Activated naive CD4-positive, alpha-beta T cell treated with anti-CD3 and anti-CD28 coated beads for 36 hours (primary cell): ENCODE results near the gene MS4A2. TPM values are rescaled to one million over a fixed set of nuclear protein-coding genes. Genes with fewer than 3 reads are reported as not detected.
"Not testable (repeated sequence)": the region's sequence is repeated elsewhere in the genome, so short reads cannot be mapped to it uniquely, and the experiment has no call there.

ENCODE experiments used
- CTCF ChIA-PET: fragments of 350-600 bp; sonication (Branson Sonifier 250); formaldehyde crosslinking; loops from one replicate; lab custom pipeline; 2021; ENCODE audit warnings: antibody characterized with exemption; lab: Charles Lee
- DNase-seq: peaks from one replicate; pipeline ENCODE4 v3.0.0-alpha.2; 2020
- H3K27ac Mint-ChIP-seq: one replicate; pipeline ENCODE4 v1.8.0; 2021; ENCODE audit warnings: mild to moderate bottlenecking, mixed read lengths
- H3K27me3 Mint-ChIP-seq: one replicate; pipeline ENCODE4 v1.8.0; 2021; ENCODE audit warnings: low read depth, mixed read lengths
- H3K36me3 Mint-ChIP-seq: one replicate; pipeline ENCODE4 v1.8.0; 2021; ENCODE audit warnings: low read depth, mixed read lengths
- H3K4me1 Mint-ChIP-seq: one replicate; pipeline ENCODE4 v1.8.0; 2021; ENCODE audit warnings: low read depth, mixed read lengths
- H3K4me3 Mint-ChIP-seq: one replicate; pipeline ENCODE4 v1.8.0; 2021; ENCODE audit warnings: mild to moderate bottlenecking, moderate library complexity, mixed read lengths
- H3K9me3 Mint-ChIP-seq: one replicate; pipeline ENCODE4 v1.8.0; 2021; ENCODE audit warnings: mixed read lengths
- intact Hi-C: fragments of 100-400 bp; cut with micrococcal nuclease; formaldehyde crosslinking; loops from one replicate; pipeline ENCODE4 v1.15.1; 2023
- total RNA-seq, 2 experiments: library from RNA; stranded (reverse); gene quantifications; one replicate each; pipeline ENCODE4 v1.2.3, GENCODE V29; 2021

Gene MS4A2
- total RNA-seq, result not detected

- intact Hi-C loops, result no loop called here
- no peaks in the 10 kb centered on the region for H3K9me3 Mint-ChIP-seq
- no peak for DNase-seq
- no peaks in the 10 kb centered on the region for H3K36me3 Mint-ChIP-seq
- no peaks in the 10 kb centered on the region for H3K4me1 Mint-ChIP-seq
- peaks cover 30% of the 10 kb centered on the region for H3K27me3 Mint-ChIP-seq
- CTCF ChIA-PET, result interaction anchor here (0.5 kb wide), 1 partner anchor 9 kb away, joined by 3 read pairs; no protein-coding TSS in a partner anchor
- H3K4me3 Mint-ChIP-seq, result no peak within 1 kb of the TSS
- no peak within 1 kb of the TSS for H3K27ac Mint-ChIP-seq
Observed at GRCh38 chr11:60088364-60088763, at the start of gene MS4A2. TSS of gene MS4A2 (plus strand) at chr11:60088664. CDS start at chr11:60088766, 102 bp downstream.

GRCh38 chr11:60040109-60040508, 48.4 kb upstream of the MS4A2 start, which contains the start of gene OOSP2:
TSS of gene OOSP2 (plus strand) at chr11:60040409. CDS start at chr11:60040460, 51 bp downstream.
- Mint-ChIP-seq H3K4me1 (no peaks in the 10 kb centered on the region), H3K27me3 (peaks cover 3% of the 10 kb centered on the region), H3K9me3 (no peaks in the 10 kb centered on the region), H3K4me3 (no peak within 1 kb of the TSS), H3K36me3 (no peaks in the 10 kb centered on the region), H3K27ac (no peak within 1 kb of the TSS)
- DNase-seq, result no peak
- CTCF ChIA-PET, result no interaction called here
- intact Hi-C loops, result no loop called here

- H3K36me3 Mint-ChIP-seq, H3K27ac Mint-ChIP-seq, H3K9me3 Mint-ChIP-seq, H3K27me3 Mint-ChIP-seq, H3K4me1 Mint-ChIP-seq, DNase-seq, intact Hi-C loops, CTCF ChIA-PET, H3K4me3 Mint-ChIP-seq: not testable (repeated sequence)
Observed at GRCh38 chr11:60050422-60050821, 38.0 kb upstream of the MS4A2 start.

DNA sequence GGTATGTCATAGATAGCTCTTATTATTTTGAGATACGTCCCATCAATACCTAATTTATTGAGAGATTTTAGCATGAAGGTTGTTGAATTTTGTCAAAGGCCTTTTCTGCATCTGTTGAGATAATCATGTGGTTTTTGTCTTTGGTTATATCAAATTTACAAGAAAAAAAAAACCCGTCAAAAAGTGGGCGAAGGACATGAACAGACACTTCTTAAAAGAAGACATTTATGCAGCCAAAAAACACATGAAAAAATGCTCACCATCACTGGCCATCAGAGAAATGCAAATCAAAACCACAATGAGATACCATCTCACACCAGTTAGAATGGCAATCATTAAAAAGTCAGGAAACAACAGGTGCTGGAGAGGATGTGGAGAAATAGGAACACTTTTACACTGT, 37.6 kb upstream of the MS4A2 start:
- H3K27ac Mint-ChIP-seq, H3K4me3 Mint-ChIP-seq, intact Hi-C loops, DNase-seq, H3K27me3 Mint-ChIP-seq, CTCF ChIA-PET, H3K9me3 Mint-ChIP-seq, H3K36me3 Mint-ChIP-seq, H3K4me1 Mint-ChIP-seq: not testable (repeated sequence)

- no peaks in the 10 kb centered on the region for H3K4me1 Mint-ChIP-seq
- no peaks in the 10 kb centered on the region for H3K9me3 Mint-ChIP-seq
- H3K36me3 Mint-ChIP-seq, result no peaks in the 10 kb centered on the region
- H3K27me3 Mint-ChIP-seq, result peaks cover 10% of the 10 kb centered on the region
- DNase-seq, result no peak
- no peak within 1 kb of the TSS for H3K4me3 Mint-ChIP-seq
- CTCF ChIA-PET, result no interaction called here
- intact Hi-C loops, result no loop called here
- no peak within 1 kb of the TSS for H3K27ac Mint-ChIP-seq
Observed at GRCh38 chr11:60056349-60056969, 32.0 kb upstream of the MS4A2 start, which contains the start of gene MS4A3. TSS of gene MS4A3 (plus strand) at chr11:60056665. CDS start at chr11:60061161, 4,496 bp downstream.

DNA sequence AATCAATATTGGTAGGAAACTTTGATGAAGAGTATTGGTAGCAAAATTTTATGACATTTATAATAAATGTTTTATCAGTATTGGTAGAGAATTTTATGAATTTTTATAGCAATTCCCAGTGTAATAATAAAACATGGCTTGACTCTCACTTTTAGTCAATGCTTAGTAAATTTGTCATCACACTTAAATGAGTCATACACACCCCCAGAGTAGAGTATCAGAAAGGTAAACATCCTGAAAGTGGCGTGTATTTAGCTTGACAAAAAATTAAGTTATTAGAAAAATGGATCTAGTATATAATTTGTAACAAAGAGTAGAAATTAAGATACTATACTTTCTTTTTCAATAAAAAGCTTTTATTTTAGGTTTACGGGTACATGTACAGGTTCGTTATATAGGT, 29.4 kb upstream of the MS4A2 start:
- H3K4me3 Mint-ChIP-seq, result no peak overlapping the region
- intact Hi-C loops, result no loop called here
- no peaks in the 10 kb centered on the region for H3K36me3 Mint-ChIP-seq
- peaks cover 15% of the 10 kb centered on the region for H3K27me3 Mint-ChIP-seq
- CTCF ChIA-PET, result interaction anchor here (0.8 kb wide), 1 partner anchor 137 kb away, joined by 3 read pairs; no protein-coding TSS in a partner anchor
- H3K9me3 Mint-ChIP-seq, result no peaks in the 10 kb centered on the region
- H3K4me1 Mint-ChIP-seq, result no peaks in the 10 kb centered on the region
- no peak for DNase-seq
- H3K27ac Mint-ChIP-seq, result no peak overlapping the region

DNA sequence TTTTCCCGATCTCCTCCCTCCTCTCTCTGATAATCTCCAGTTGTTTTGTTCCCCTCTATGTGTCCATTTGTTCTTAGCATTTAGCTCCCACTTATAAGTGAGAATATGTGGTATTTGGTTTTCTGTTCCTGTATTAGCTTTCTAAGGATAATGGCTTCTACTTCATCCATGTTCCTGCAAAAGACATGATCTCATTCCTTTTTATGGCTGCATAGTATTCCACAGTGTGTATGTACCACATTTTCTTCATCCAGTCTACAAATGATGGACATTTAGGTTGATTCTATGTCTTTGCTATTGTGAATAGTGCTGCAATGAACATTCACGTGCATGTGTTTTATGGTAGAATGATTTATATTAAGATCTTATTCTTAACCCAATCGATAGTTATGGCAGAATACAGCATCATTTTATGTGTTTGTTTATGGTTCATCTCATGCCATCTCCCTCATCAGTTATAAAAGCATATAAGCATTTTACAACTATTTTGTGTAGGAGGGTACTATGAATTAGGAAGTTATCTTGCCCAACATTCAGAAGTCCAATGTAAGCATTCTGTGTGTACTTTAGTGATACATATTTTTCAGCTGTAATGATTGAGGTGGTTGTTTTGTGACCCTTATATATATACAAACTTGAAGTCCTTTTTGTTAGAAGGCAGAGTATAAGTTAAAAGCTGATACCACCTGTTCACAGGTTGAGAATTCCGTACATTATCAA, 28.8 kb upstream of the MS4A2 start:
- no peaks in the 10 kb centered on the region for H3K4me1 Mint-ChIP-seq
- DNase-seq, result no peak

GRCh38 chr11:60064111-60064510, 24.4 kb upstream of the MS4A2 start:
- intact Hi-C loops, result no loop called here
- no peaks in the 10 kb centered on the region for H3K36me3 Mint-ChIP-seq
- CTCF ChIA-PET, result no interaction called here

More for the DNA sequence above, 28.8 kb upstream of the MS4A2 start:
- intact Hi-C loops, result no loop called here
- Mint-ChIP-seq H3K27me3 (peaks cover 15% of the 10 kb centered on the region), H3K9me3 (no peaks in the 10 kb centered on the region), H3K4me3 (no peak overlapping the region), H3K36me3 (no peaks in the 10 kb centered on the region), H3K27ac (no peak overlapping the region)
- CTCF ChIA-PET, result interaction anchor here (0.8 kb wide), 1 partner anchor 136 kb away, joined by 3 read pairs; no protein-coding TSS in a partner anchor

GRCh38 chr11:60065801-60066200, 22.7 kb upstream of the MS4A2 start:
- no peak overlapping the region for H3K27ac Mint-ChIP-seq
- CTCF ChIA-PET, result no interaction called here
- no peak for DNase-seq

More at GRCh38 chr11:60064111-60064510, 24.4 kb upstream of the MS4A2 start:
- H3K9me3 Mint-ChIP-seq, result no peaks in the 10 kb centered on the region
- peaks cover 10% of the 10 kb centered on the region for H3K27me3 Mint-ChIP-seq
- DNase-seq, result no peak
- no peak overlapping the region for H3K4me3 Mint-ChIP-seq
- no peaks in the 10 kb centered on the region for H3K4me1 Mint-ChIP-seq
- H3K27ac Mint-ChIP-seq, result no peak overlapping the region

DNA sequence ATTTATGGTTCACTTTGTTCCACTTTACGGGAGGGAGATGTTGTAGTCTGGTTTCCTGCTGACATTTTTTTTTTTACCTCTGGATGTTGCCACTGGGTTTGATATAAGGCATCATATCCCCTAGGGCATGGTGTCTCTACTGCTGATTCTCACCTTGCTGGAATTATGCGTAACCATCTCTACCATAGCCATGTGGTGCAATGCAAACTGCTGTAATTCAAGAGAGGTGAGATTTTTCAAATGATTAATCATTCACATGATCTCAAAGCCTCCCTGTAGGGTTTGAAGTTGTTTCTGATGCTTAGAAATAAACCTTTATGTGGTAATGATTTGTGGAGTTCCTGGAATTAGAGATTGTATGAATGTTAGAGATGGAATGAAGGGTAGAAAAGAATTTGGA, 19.0 kb upstream of the MS4A2 start:
- H3K4me1 Mint-ChIP-seq, result no peaks in the 10 kb centered on the region
- peaks cover 15% of the 10 kb centered on the region for H3K27me3 Mint-ChIP-seq
- intact Hi-C loops, result no loop called here
- H3K9me3 Mint-ChIP-seq, result no peaks in the 10 kb centered on the region
- no peak overlapping the region for H3K4me3 Mint-ChIP-seq
- H3K36me3 Mint-ChIP-seq, result no peaks in the 10 kb centered on the region
- H3K27ac Mint-ChIP-seq, result no peak overlapping the region
- CTCF ChIA-PET, result interaction anchor here (0.6 kb wide), 1 partner anchor 131 kb away, joined by 3 read pairs; no protein-coding TSS in a partner anchor
- DNase-seq, result no peak

More at GRCh38 chr11:60065801-60066200, 22.7 kb upstream of the MS4A2 start:
- H3K4me1 Mint-ChIP-seq, result no peaks in the 10 kb centered on the region
- peaks cover 18% of the 10 kb centered on the region for H3K27me3 Mint-ChIP-seq
- H3K9me3 Mint-ChIP-seq, result no peaks in the 10 kb centered on the region
- no peak overlapping the region for H3K4me3 Mint-ChIP-seq
- intact Hi-C loops, result no loop called here
- H3K36me3 Mint-ChIP-seq, result no peaks in the 10 kb centered on the region

- H3K9me3 Mint-ChIP-seq, H3K27ac Mint-ChIP-seq, intact Hi-C loops, DNase-seq, H3K4me1 Mint-ChIP-seq, CTCF ChIA-PET, H3K4me3 Mint-ChIP-seq, H3K36me3 Mint-ChIP-seq: not testable (repeated sequence)
- H3K27me3 Mint-ChIP-seq, result peaks cover 15% of the 10 kb centered on the region
Observed at GRCh38 chr11:60071644-60072043, 16.8 kb upstream of the MS4A2 start.

DNA sequence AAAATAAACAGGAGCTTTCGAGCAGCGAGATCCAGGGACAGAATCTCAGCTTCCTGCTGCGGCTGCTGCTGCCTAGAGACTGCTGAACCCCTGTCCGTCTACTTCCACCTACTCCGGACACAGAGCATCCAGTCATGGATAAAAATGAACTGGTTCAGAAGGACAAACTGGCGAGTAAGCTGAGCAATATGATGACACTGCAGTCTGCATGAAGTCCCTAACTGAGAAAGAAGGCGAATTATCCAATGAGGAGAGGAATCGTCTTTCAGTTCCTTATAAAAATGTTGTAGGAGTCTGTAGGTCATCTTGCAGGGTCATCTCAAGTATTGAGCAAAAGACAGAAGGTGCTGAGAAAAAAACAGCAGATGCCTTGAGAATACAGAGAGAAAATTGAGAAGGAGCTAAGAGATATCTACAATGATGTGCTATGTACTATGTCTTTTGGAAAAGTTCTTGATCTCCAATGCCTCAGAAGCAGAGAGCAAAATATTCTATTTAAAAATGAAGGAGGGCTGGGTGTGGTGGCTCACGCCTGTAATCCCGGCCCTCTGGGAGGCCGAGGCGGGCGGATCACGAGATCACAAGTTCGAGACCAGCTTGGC, 11.1 kb upstream of the MS4A2 start:
- CTCF ChIA-PET, result interaction anchor here (1.0 kb wide), 1 partner anchor 47 kb away, joined by 4 read pairs; no protein-coding TSS in a partner anchor
- intact Hi-C loops, result no loop called here
- Mint-ChIP-seq H3K4me3 (no peak overlapping the region), H3K27ac (no peak overlapping the region), H3K9me3 (peaks cover 5% of the 10 kb centered on the region), H3K36me3 (no peaks in the 10 kb centered on the region), H3K4me1 (no peaks in the 10 kb centered on the region), H3K27me3 (peaks cover 6% of the 10 kb centered on the region)
- DNase-seq, result no peak
